CD4-positive, alpha-beta T cell (primary cell): ENCODE measurements around the gene PRIMA1. TPM values are rescaled to one million over a fixed set of nuclear protein-coding genes. Genes with fewer than 3 reads are reported as not detected.

Source experiments
- ATAC-seq: fragments of 200-7000 bp; cut with Tn5 transposase; one replicate; pipeline ENCODE4 v1.10.0; 2022; ENCODE audit warnings: mild to moderate bottlenecking; ENCODE audit not compliant: poor library complexity
- CTCF ChIA-PET: fragments of 350-600 bp; sonication (Branson Sonifier 250); formaldehyde crosslinking; loops from one replicate; lab custom pipeline; 2021; ENCODE audit warnings: antibody characterized with exemption, inconsistent platforms; lab: Charles Lee
- POLR2A ChIA-PET: fragments of 350-600 bp; sonication (Branson Sonifier 250); formaldehyde crosslinking; loops from one replicate; lab custom pipeline; 2021; ENCODE audit warnings: antibody characterized with exemption, inconsistent platforms; lab: Charles Lee
- DNase-seq, 14 experiments: peaks; one replicate each; pipeline ENCODE4 v3.0.0-alpha.2; 2013 to 2020; ENCODE audit warnings: mixed read lengths in 2 of 14
- H3K27ac ChIP-seq, 2 donors: one replicate each; pipeline versions ENCODE4 v1.5.1 to v1.7.0; 2013; ENCODE audit warnings: low read length in 2 of 2, low read depth in 1 of 2, mild to moderate bottlenecking in 1 of 2
- H3K27me3 ChIP-seq, 2 experiments: 1 replicate in 1 of 2; 2 replicates in 1 of 2; pipeline versions ENCODE4 v1.6.1 to v1.7.0; 2013; ENCODE audit warnings: low read length in 2 of 2, control low read depth in 1 of 2, mild to moderate bottlenecking in 1 of 2, moderate library complexity in 1 of 2; ENCODE audit not compliant: insufficient read depth in 2 of 2, control insufficient read depth in 1 of 2
- H3K36me3 ChIP-seq: one replicate; pipeline ENCODE4 v1.6.1; 2013; ENCODE audit warnings: low read length, control low read depth; ENCODE audit not compliant: insufficient read depth
- H3K4me1 ChIP-seq: one replicate; pipeline ENCODE4 v1.6.1; 2013; ENCODE audit warnings: low read length, control low read depth; ENCODE audit not compliant: insufficient read depth
- H3K4me3 ChIP-seq: one replicate; pipeline ENCODE4 v1.5.1; 2013; ENCODE audit warnings: mild to moderate bottlenecking, low read length, moderate library complexity
- H3K9me3 ChIP-seq, 2 experiments: 1 replicate in 1 of 2; 2 replicates in 1 of 2; pipeline versions ENCODE4 v1.6.1 to v1.7.0; 2013; ENCODE audit warnings: low read length in 2 of 2, mild to moderate bottlenecking in 2 of 2, control low read depth in 1 of 2, moderate library complexity in 1 of 2; ENCODE audit not compliant: control insufficient read depth in 1 of 2, insufficient read depth in 1 of 2
- H3K27ac Mint-ChIP-seq: one replicate; pipeline ENCODE4 v1.8.0; 2020; ENCODE audit warnings: mixed read lengths
- H3K27me3 Mint-ChIP-seq: one replicate; pipeline ENCODE4 v1.8.0; 2021; ENCODE audit warnings: mixed read lengths
- H3K36me3 Mint-ChIP-seq: one replicate; pipeline ENCODE4 v1.8.0; 2021; ENCODE audit warnings: low read depth, mixed read lengths
- H3K4me1 Mint-ChIP-seq: one replicate; pipeline ENCODE4 v1.8.0; 2021; ENCODE audit warnings: low read depth, mixed read lengths
- H3K4me3 Mint-ChIP-seq: one replicate; pipeline ENCODE4 v1.8.0; 2020; ENCODE audit warnings: mild to moderate bottlenecking, mixed read lengths
- H3K9me3 Mint-ChIP-seq: one replicate; pipeline ENCODE4 v1.8.0; 2020; ENCODE audit warnings: mixed read lengths
- CTCF ChIP-seq: fragments of 200-600 bp; IDR thresholded peaks from one replicate; pipeline ENCODE4 v1.8.0; 2022; ENCODE audit warnings: antibody characterized with exemption, mild to moderate bottlenecking
- intact Hi-C, 2 experiments: fragments of 100-400 bp; cut with DNase I in 1 of 2; cut with micrococcal nuclease in 1 of 2; formaldehyde crosslinking; loops; one replicate each; pipeline versions ENCODE4 v1.15.1 to v1.9.0; 2023 to 2025; cut with DNase I, micrococcal nuclease
- total RNA-seq, 174 experiments: library from RNA in 2 of 174; stranded (reverse) in 2 of 174; gene quantifications; one replicate each; pipeline ENCODE4 v1.2.3 and lab custom pipeline; 2021 to 2026

The PRIMA1 gene
- total RNA-seq, 2 experiments from 2014 or later, result not detected

DNA sequence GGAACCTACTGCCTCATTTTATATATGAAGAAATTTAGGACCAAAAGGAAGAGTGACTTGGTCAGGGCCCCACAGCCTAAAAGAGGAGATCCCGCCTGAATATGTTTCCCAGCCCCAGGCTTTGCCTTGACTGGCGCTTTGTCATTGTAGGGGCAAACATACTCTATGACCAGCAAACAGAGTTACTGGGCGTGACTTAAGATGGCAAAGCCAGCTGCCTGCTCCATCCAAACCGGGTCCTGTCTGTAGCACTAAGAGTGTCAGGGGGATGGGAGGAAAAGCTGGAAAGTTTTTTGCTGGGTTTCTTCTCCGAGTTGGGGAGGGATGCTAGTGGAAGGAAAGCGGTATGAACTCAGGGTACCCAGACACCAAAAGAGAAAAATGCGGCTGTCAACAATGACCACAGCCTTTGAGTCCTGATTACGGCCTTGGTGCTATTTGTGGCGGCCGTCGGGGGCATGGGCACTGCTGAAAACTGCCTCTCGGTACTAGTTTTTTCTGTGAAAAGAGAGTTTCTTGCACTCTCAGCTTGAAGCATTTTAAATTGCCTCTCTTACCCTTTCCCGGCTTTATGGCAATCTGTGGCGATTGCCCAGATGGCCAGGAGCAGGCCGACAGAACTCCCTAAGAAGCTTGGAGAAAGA, 82.7 kb downstream of the PRIMA1 start:
- no peaks in the 10 kb centered on the region for H3K4me1 ChIP-seq
- peaks cover 33% of the 10 kb centered on the region for H3K27me3 Mint-ChIP-seq
- H3K36me3 ChIP-seq, result no peaks in the 10 kb centered on the region
- ChIA-PET CTCF (no interaction called here), POLR2A (interaction anchor here (0.6 kb wide), 1 partner anchor 43 kb away, joined by 4 read pairs; no protein-coding TSS in a partner anchor)
- no peak for TF ChIP-seq CTCF
- intact Hi-C loops, result no loop called here
- no peak for DNase-seq
- H3K27me3 ChIP-seq, result peaks cover 11 to 15% of the 10 kb centered on the region in 2 experiments
- peaks cover 2% of the 10 kb centered on the region for H3K9me3 Mint-ChIP-seq
- no peaks in the 10 kb centered on the region for H3K36me3 Mint-ChIP-seq
- H3K9me3 ChIP-seq, result peaks cover 0 to 7% of the 10 kb centered on the region in 2 experiments
- H3K4me3 ChIP-seq, result no peak overlapping the region
- no peak overlapping the region for H3K27ac Mint-ChIP-seq
- no peak for ATAC-seq
- H3K4me1 Mint-ChIP-seq, result no peaks in the 10 kb centered on the region
- H3K27ac ChIP-seq, result no peak overlapping the region
- no peak overlapping the region for H3K4me3 Mint-ChIP-seq

DNA sequence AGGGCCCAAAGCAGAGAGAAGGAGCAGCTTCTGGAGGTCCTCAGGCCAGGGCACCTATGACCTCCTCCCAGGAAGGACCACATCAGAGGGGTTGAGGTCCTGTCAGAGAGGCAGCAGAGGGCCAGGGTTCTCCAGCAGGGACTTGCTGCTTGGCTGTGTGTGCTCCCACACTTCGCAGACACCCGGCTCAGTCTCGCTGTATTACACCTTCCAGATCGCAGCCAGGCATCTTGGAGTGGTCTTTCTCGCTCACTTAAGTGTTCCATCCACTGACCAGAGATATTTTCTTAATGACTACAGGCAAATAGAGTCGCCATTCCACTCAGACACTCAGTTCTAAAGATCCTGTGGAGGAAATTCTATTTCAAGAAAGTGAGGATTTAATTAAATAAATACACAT, 84.3 kb downstream of the PRIMA1 start:
- Histone ChIP-seq H3K27me3 (peaks cover 11 to 15% of the 10 kb centered on the region in 2 experiments), H3K9me3 (peaks cover 0 to 17% of the 10 kb centered on the region in 2 experiments), H3K4me3 (no peak overlapping the region), H3K36me3 (no peaks in the 10 kb centered on the region), H3K27ac (no peak overlapping the region), H3K4me1 (no peaks in the 10 kb centered on the region)
- Mint-ChIP-seq H3K27me3 (peaks cover 40% of the 10 kb centered on the region), H3K36me3 (no peaks in the 10 kb centered on the region), H3K27ac (no peak overlapping the region), H3K4me1 (no peaks in the 10 kb centered on the region), H3K9me3 (peaks cover 6% of the 10 kb centered on the region), H3K4me3 (no peak overlapping the region)
- no peak for ATAC-seq
- intact Hi-C loops, result no loop called here
- no peak for TF ChIP-seq CTCF
- ChIA-PET CTCF (no interaction called here), POLR2A (no interaction called here)
- DNase-seq, result no peak

GRCh38 chr14:93702946-93703345, 85.3 kb downstream of the PRIMA1 start:
- Histone ChIP-seq H3K36me3 (no peaks in the 10 kb centered on the region), H3K9me3 (peaks cover 4 to 17% of the 10 kb centered on the region in 2 experiments), H3K27me3 (peaks cover 11 to 15% of the 10 kb centered on the region in 2 experiments), H3K27ac (no peak overlapping the region), H3K4me1 (no peaks in the 10 kb centered on the region), H3K4me3 (no peak overlapping the region)
- H3K27ac Mint-ChIP-seq, result no peak overlapping the region
- ATAC-seq, result no peak
- no peak overlapping the region for H3K4me3 Mint-ChIP-seq
- peaks cover 40% of the 10 kb centered on the region for H3K27me3 Mint-ChIP-seq
- intact Hi-C loops, result no loop called here
- ChIA-PET POLR2A (no interaction called here), CTCF (no interaction called here)
- no peaks in the 10 kb centered on the region for H3K4me1 Mint-ChIP-seq
- H3K9me3 Mint-ChIP-seq, result peaks cover 6% of the 10 kb centered on the region
- no peaks in the 10 kb centered on the region for H3K36me3 Mint-ChIP-seq
- no peak for DNase-seq
- TF ChIP-seq CTCF, result no peak
